ENCODE results near the gene EFNA1. TPM values are rescaled to one million over a fixed set of nuclear protein-coding genes. Genes with fewer than 3 reads are reported as not detected.
"Not testable (repeated sequence)": the region's sequence is repeated elsewhere in the genome, so short reads cannot be mapped to it uniquely, and the experiment has no call there.

EFNA1 gene
- total and polyA plus RNA-seq, 2 experiments from 2014 or later = 78.7 to 172 TPM

- TF ChIP-seq EZH2phosphoT487 (IDR thresholded peaks at IDR 0.05; ENCODE audit: low read depth, severe bottlenecking, unreplicated experiment) = no peak
- no peak for TF ChIP-seq EZH2 (IDR thresholded peaks at IDR 0.05; ENCODE audit: borderline replicate concordance)
- TF ChIP-seq CTCF (IDR thresholded peaks at IDR 0.05; ENCODE audit: poor library complexity) = no peak
- Histone ChIP-seq H3K27ac (no peak overlapping the region), H3K4me1 (ENCODE audit: insufficient read depth) (peaks cover 4% of the 10 kb centered on the region), H3K79me2 (peaks cover 13% of the 10 kb centered on the region), H3K9me2 (replicated peaks; ENCODE audit: insufficient read depth) (no peaks in the 10 kb centered on the region), H3K4me3 (no peak overlapping the region), H3K27me3 (no peaks in the 10 kb centered on the region), H3K36me3 (replicated peaks; ENCODE audit: insufficient read depth, low read depth) (no peaks in the 10 kb centered on the region), H3K4me2 (peak overlapping the region; percentile 70), H2AFZ (no peak overlapping the region), H4K20me1 (ENCODE audit: insufficient read depth, poor library complexity, severe bottlenecking) (no peaks in the 10 kb centered on the region), H3K9me3 (ENCODE audit: low read depth) (no peaks in the 10 kb centered on the region)
- no peak for DNase-seq (ENCODE audit: low spot score)
- 34% methylated on average over 20 of the region's 27 CpGs for WGBS (ENCODE audit: low lambda C conversion rate, missing lambda C conversion rate)
These were observed 38.9 kb downstream of the EFNA1 start for GRCh38 chr1:155166471-155167165.

GRCh38 chr1:155167166-155168104 is 39.8 kb downstream of the EFNA1 start:
- H3K36me3 ChIP-seq (replicated peaks; ENCODE audit: insufficient read depth, low read depth) = no peaks in the 10 kb centered on the region
- 12% methylated on average over 26 of the region's 28 CpGs for WGBS (ENCODE audit: low lambda C conversion rate, missing lambda C conversion rate)
- H3K9me3 ChIP-seq (ENCODE audit: low read depth) = no peaks in the 10 kb centered on the region
- no peaks in the 10 kb centered on the region for H4K20me1 ChIP-seq (ENCODE audit: insufficient read depth, poor library complexity, severe bottlenecking)
- H3K9me2 ChIP-seq (replicated peaks; ENCODE audit: insufficient read depth) = no peaks in the 10 kb centered on the region
- peaks cover 21% of the 10 kb centered on the region for H3K79me2 ChIP-seq
- H3K27ac ChIP-seq = peak overlapping the region; percentile 27
- no peak for TF ChIP-seq EZH2 (IDR thresholded peaks at IDR 0.05; ENCODE audit: borderline replicate concordance)
- TF ChIP-seq EZH2phosphoT487 (IDR thresholded peaks at IDR 0.05; ENCODE audit: low read depth, severe bottlenecking, unreplicated experiment) = no peak
- peak; percentile 94 for TF ChIP-seq CTCF (IDR thresholded peaks at IDR 0.05; ENCODE audit: poor library complexity)
- peaks cover 9% of the 10 kb centered on the region for H3K4me1 ChIP-seq (ENCODE audit: insufficient read depth)
- peak overlapping the region; percentile 70 for H3K4me2 ChIP-seq
- H3K4me3 ChIP-seq = no peak overlapping the region
- peak; percentile 94 for DNase-seq (ENCODE audit: low spot score)
- no peaks in the 10 kb centered on the region for H3K27me3 ChIP-seq
- peak overlapping the region; percentile 29 for H2AFZ ChIP-seq

GRCh38 chr1:155168105-155168445 is 40.4 kb downstream of the EFNA1 start:
- not testable (repeated sequence) for H3K36me3 ChIP-seq (replicated peaks; ENCODE audit: insufficient read depth, low read depth); H3K27me3 ChIP-seq; DNase-seq (ENCODE audit: low spot score); H3K4me1 ChIP-seq (ENCODE audit: insufficient read depth); H3K9me3 ChIP-seq (ENCODE audit: low read depth); H3K9me2 ChIP-seq (replicated peaks; ENCODE audit: insufficient read depth); H3K4me3 ChIP-seq; H4K20me1 ChIP-seq (ENCODE audit: insufficient read depth, poor library complexity, severe bottlenecking); H3K27ac ChIP-seq; H2AFZ ChIP-seq
- Histone ChIP-seq H3K4me2 (peak overlapping the region; percentile 70), H3K79me2 (peaks cover 22% of the 10 kb centered on the region)
- WGBS (ENCODE audit: low lambda C conversion rate, missing lambda C conversion rate) = 74% methylated on average over 4 of the region's 4 CpGs
